HepG2 (cell line): ENCODE measurements around the gene SLC4A5.

ENCODE experiments used
- JUND ChIP-seq: sonication (generic); formaldehyde crosslinking; IDR thresholded peaks from 2 replicates; pipeline ENCODE4 v1.8.0; 2022; ENCODE audit warnings: mild to moderate bottlenecking, missing genetic modification reagents
- NFYB ChIP-seq: sonication (generic); formaldehyde crosslinking; IDR thresholded peaks from 2 replicates; pipeline ENCODE4 v1.4.0; 2020; ENCODE audit warnings: missing genetic modification reagents
- SMAD1 ChIP-seq: sonication (generic); formaldehyde crosslinking; IDR thresholded peaks from 2 replicates; pipeline ENCODE4 v1.4.0; 2020; ENCODE audit warnings: missing genetic modification reagents, low read depth, mild to moderate bottlenecking, borderline replicate concordance
- ZKSCAN5 ChIP-seq: sonication (generic); formaldehyde crosslinking; IDR thresholded peaks from 2 replicates; pipeline ENCODE4 v1.5.1; 2020; ENCODE audit warnings: mild to moderate bottlenecking, missing genetic modification reagents
- ZNF644 ChIP-seq: IDR thresholded peaks from 2 replicates; pipeline ENCODE4 v1.6.1; 2016; ENCODE audit warnings: low read depth
- TF ChIP-seq, protein P1 (sequence below): sonication (generic); formaldehyde crosslinking; IDR thresholded peaks from 2 replicates; pipeline ENCODE4 v1.4.0; 2020; ENCODE audit warnings: mild to moderate bottlenecking, missing genetic modification reagents
- TF ChIP-seq, protein P2 (sequence below): sonication (generic); formaldehyde crosslinking; IDR thresholded peaks from 2 replicates; pipeline ENCODE4 v1.5.0; 2020; ENCODE audit warnings: missing genetic modification reagents, mild to moderate bottlenecking, borderline replicate concordance

DNA sequence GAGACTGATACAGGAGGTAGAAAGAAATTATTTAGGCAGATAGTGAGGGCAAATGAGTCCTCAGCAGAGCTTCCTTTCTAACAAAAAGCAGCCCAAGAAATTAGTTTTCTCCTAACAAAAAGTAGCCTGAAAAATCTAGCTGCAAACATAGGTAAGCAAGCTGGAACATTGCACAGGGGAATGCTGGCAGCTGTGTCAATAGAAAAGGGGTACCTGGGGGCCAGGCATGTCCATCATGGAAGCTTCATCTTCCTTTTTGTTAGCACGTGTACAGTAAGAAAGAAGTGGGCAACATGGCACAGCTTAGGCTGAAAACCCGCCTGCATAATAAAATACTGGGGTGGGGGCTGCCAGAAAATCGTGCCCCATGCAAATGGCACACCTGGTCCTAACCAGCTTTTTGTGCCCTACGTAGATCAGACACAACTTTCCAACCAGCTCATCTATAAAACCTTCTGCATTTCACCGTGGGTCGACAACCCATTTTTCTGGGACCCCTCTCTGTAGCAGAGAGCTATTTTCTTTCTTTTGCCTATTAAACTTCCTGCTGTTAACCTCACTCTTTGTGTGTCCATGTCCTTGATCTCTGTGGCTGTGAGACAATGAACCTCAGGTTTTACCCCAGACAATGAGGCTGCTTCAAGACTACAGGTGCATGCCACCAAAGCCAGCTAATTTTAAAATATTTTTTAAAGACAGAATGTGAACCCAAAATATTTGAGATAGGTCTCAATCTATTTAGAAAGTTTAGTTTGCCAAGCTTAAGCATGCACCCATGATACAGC is 151.4 kb downstream of the SLC4A5 start:
- TF ChIP-seq, protein P1, sequence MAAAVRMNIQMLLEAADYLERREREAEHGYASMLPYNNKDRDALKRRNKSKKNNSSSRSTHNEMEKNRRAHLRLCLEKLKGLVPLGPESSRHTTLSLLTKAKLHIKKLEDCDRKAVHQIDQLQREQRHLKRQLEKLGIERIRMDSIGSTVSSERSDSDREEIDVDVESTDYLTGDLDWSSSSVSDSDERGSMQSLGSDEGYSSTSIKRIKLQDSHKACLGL, result no peak
- TF ChIP-seq JUND (CRISPR knock-in tag) (no peak), ZNF644 (CRISPR knock-in tag) (no peak), NFYB (CRISPR knock-in tag) (no peak), ZKSCAN5 (CRISPR knock-in tag) (no peak), SMAD1 (no peak)
- TF ChIP-seq, protein P2, sequence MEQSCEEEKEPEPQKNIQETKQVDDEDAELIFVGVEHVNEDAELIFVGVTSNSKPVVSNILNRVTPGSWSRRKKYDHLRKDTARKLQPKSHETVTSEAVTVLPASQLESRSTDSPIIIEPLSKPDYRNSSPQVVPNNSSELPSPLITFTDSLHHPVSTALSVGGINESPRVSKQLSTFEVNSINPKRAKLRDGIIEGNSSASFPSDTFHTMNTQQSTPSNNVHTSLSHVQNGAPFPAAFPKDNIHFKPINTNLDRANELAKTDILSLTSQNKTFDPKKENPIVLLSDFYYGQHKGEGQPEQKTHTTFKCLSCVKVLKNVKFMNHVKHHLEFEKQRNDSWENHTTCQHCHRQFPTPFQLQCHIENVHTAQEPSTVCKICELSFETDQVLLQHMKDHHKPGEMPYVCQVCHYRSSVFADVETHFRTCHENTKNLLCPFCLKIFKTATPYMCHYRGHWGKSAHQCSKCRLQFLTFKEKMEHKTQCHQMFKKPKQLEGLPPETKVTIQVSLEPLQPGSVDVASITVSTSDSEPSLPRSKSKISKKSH (CRISPR knock-in tag), result no peak
